HCT116 (cell line): ENCODE data around the gene APBA1.

Experiments
- ATF3 ChIP-seq: IDR thresholded peaks from 2 replicates; pipeline ENCODE4 v1.6.1; 2012
- CTCF ChIP-seq, 3 experiments: fragments of 200-600 bp in 1 of 3; sonication (generic) in 1 of 3; IDR thresholded peaks in 2 of 3; conservative IDR thresholded peaks in 1 of 3; 2 replicates each; pipeline ENCODE4 v1.5.1; 2012 to 2017; ENCODE audit warnings: low read depth in 2 of 3, low read length in 2 of 3, antibody characterized with exemption in 1 of 3, borderline replicate concordance in 1 of 3, control low read depth in 1 of 3, mild to moderate bottlenecking in 1 of 3, mixed read lengths in 1 of 3, mixed run types in 1 of 3, moderate library complexity in 1 of 3; ENCODE audit not compliant: insufficient read depth in 1 of 3
- EGR1 ChIP-seq: IDR thresholded peaks from 2 replicates; pipeline ENCODE4 v1.6.1; 2012; ENCODE audit warnings: low read depth
- EZH2 ChIP-seq: fragments of 200-600 bp; sonication (generic); IDR thresholded peaks from 2 replicates; pipeline ENCODE4 v1.6.1; 2017; ENCODE audit warnings: antibody characterized with exemption, mixed run types
- EZH2phosphoT487 ChIP-seq: fragments of 200-600 bp; IDR thresholded peaks from 2 replicates; pipeline ENCODE4 v1.6.1; 2018; ENCODE audit warnings: antibody characterized with exemption, borderline replicate concordance
- POLR2A ChIP-seq: IDR thresholded peaks from 2 replicates; pipeline ENCODE4 v1.7.0; 2011; ENCODE audit warnings: borderline replicate concordance; ENCODE audit not compliant: insufficient read depth, insufficient read length; ENCODE audit errors: extremely low read depth
- RAD21 ChIP-seq: IDR thresholded peaks from 2 replicates; pipeline ENCODE4 v1.6.1; 2012; ENCODE audit warnings: low read depth, mild to moderate bottlenecking
- SIN3A ChIP-seq: IDR thresholded peaks from 2 replicates; pipeline ENCODE4 v1.6.1; 2012; ENCODE audit warnings: low read depth
- SP1 ChIP-seq: IDR thresholded peaks from 2 replicates; pipeline ENCODE4 v1.6.1; 2012; ENCODE audit warnings: low read depth
- TCF7L2 ChIP-seq: IDR thresholded peaks from 2 replicates; pipeline ENCODE4 v1.7.0; 2011; ENCODE audit warnings: borderline replicate concordance, inconsistent platforms; ENCODE audit not compliant: insufficient read depth, insufficient read length; ENCODE audit errors: extremely low read depth
- ZBTB33 ChIP-seq: IDR thresholded peaks from 2 replicates; pipeline ENCODE4 v1.6.1; 2011; ENCODE audit warnings: mild to moderate bottlenecking, low read length, moderate library complexity; ENCODE audit not compliant: insufficient replicate concordance; ENCODE audit errors: extremely low read depth
- TF ChIP-seq, protein P1 (sequence below): IDR thresholded peaks from 2 replicates; pipeline ENCODE4 v1.6.1; 2012; ENCODE audit warnings: low read depth

DNA sequence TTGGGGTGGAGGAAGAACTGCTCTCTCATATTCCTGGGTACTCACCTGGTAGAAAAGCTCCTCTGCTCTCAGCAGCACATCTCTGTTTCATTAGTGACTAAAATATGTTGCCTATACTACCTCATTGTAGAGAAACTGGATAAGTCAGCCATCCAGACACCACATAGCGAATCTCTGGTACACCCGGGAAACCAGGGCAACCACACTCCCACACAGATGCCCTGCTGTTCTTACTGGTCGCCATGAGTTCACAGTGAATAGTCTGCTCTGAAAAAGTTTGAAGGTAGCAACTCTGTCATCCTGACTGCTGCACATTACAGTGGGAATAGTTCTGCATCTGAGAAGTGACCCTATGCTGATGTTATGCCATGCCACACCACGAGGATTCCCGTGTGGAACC is 212.2 kb downstream of the APBA1 start:
- TF ChIP-seq EZH2, result no peak
- no peak for TF ChIP-seq CTCF (IDR thresholded peaks at IDR 0.05 in 2 of 3, conservative IDR thresholded peaks at IDR 0.05 in 1 of 3; ENCODE audit: borderline replicate concordance in 1 of 3, insufficient read depth in 1 of 3, low read depth in 2 of 3, low read length in 2 of 3)
- no peak for TF ChIP-seq EGR1
- no peak for TF ChIP-seq RAD21
- no peak for TF ChIP-seq POLR2A
- TF ChIP-seq, protein P1, sequence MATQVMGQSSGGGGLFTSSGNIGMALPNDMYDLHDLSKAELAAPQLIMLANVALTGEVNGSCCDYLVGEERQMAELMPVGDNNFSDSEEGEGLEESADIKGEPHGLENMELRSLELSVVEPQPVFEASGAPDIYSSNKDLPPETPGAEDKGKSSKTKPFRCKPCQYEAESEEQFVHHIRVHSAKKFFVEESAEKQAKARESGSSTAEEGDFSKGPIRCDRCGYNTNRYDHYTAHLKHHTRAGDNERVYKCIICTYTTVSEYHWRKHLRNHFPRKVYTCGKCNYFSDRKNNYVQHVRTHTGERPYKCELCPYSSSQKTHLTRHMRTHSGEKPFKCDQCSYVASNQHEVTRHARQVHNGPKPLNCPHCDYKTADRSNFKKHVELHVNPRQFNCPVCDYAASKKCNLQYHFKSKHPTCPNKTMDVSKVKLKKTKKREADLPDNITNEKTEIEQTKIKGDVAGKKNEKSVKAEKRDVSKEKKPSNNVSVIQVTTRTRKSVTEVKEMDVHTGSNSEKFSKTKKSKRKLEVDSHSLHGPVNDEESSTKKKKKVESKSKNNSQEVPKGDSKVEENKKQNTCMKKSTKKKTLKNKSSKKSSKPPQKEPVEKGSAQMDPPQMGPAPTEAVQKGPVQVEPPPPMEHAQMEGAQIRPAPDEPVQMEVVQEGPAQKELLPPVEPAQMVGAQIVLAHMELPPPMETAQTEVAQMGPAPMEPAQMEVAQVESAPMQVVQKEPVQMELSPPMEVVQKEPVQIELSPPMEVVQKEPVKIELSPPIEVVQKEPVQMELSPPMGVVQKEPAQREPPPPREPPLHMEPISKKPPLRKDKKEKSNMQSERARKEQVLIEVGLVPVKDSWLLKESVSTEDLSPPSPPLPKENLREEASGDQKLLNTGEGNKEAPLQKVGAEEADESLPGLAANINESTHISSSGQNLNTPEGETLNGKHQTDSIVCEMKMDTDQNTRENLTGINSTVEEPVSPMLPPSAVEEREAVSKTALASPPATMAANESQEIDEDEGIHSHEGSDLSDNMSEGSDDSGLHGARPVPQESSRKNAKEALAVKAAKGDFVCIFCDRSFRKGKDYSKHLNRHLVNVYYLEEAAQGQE, result no peak
- no peak for TF ChIP-seq ATF3
- TF ChIP-seq TCF7L2, result no peak
- no peak for TF ChIP-seq EZH2phosphoT487
- TF ChIP-seq SIN3A, result no peak
- TF ChIP-seq ZBTB33, result no peak
- TF ChIP-seq SP1, result no peak
